NB4 (cell line): ENCODE measurements around the gene TGFBR3.

Source experiments
- MYC ChIP-seq: IDR thresholded peaks from 2 replicates; pipeline ENCODE4 v1.6.1; 2011; ENCODE audit warnings: low read depth, low read length
- POLR2A ChIP-seq: IDR thresholded peaks from 2 replicates; pipeline ENCODE4 v1.6.1; 2011; ENCODE audit warnings: mild to moderate bottlenecking; ENCODE audit not compliant: insufficient read length; ENCODE audit errors: extremely low read depth

- no peak for TF ChIP-seq POLR2A
- TF ChIP-seq MYC, result no peak
These were observed 43.3 kb upstream of the TGFBR3 start for GRCh38 chr1:91929250-91929649.
